ELF-1 (cell line): ENCODE data around the gene ACACA.

Experiments used
- DNase-seq: peaks from one replicate; pipeline ENCODE4 v3.0.0-alpha.2; 2016; ENCODE audit warnings: low read depth, low spot score

The ACACA gene

DNA sequence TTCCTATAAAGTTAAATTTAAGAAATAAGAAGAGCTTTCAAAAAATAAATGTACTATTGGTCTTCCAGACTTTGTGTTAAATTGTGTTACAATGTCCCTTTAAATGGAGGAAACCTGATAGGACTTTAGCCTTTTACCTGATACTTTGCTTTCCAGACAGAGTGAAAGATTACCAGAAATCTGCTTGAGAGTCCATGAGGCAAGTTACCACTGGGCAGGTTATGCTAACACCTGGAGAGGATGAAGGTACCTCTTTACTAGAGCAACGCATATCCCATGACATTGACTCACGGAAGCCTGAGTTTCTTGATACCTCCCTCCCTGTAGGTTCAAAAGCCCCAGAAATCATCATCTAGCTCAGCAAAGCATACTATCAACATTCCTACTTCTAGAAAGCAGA is 174.7 kb downstream of the ACACA start:
- DNase-seq, result no peak

DNA sequence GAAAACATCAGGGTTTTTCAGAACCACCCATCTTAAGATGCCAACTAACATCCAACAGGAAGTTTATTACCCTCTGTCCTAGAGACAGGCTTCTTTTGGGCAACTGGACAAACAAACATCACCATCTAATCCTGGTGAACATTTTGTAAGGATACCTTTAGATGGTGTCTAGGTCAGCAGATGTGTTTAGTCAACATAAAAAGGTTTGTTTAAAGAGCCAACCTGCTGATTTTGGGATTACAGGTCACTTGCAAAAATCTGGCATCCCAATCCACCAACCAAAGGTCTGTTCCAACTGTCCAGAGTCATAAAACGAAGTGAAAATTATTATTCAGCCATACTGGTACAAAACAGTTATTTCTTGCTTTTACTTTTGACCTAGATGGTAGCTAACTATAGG is 176.0 kb downstream of the ACACA start:
- DNase-seq, result no peak

DNA sequence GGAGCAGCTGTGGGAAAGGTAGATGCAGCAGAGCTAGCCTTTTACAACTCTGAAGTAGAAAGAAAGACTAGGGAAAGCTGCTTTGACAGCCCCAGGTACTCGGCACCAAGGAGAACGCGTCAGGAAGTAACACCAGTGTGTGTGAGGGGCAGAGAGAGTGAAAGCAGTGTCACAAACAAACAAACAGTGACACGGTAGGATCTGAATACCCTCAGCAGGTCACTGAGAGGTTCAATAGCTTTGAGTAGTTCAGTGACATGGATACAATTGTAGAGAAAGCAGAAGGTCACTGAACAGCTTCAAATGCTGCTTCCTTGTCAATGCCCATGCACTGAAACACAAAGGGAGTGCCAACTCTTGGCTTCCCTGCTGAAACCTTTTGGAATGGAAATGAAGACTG is 181.2 kb downstream of the ACACA start:
- DNase-seq, result peak; percentile 33

DNA sequence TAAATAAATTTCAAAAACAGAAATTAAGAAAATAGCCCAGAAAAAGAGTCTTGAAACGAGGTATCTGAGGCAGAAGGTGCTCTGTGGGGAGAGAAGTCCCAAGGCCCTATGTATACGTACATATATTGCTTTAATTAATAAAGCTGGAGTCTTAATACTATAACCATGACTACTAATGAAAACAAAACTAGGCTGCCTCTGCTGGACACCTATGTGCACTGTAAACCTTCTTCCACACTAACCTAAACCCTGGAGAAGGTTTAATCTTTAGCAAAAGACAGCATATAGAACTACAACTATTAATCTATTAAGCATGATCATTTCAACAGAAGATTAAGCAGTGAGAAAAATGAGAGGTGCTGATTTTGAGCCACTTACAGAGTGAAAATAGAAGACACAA is 184.8 kb downstream of the ACACA start:
- no peak for DNase-seq

DNA sequence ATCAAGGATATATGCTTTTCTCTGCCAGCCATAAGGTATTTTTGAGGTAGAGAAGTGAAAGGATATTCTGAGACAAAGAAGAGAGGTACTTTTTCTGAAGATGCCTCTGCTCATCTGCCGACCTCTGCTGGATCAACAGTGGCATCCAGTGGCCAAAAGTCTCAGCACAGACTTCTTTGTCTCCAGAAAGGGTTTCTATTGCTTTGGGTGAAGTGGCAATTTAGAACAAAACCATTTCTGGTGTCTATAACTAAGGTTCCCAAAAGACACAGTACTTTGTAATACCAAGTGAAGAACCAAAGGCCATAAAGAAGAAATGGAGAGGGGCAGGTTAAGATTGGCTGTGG is 186.1 kb downstream of the ACACA start:
- DNase-seq, result peak; percentile 44

DNA sequence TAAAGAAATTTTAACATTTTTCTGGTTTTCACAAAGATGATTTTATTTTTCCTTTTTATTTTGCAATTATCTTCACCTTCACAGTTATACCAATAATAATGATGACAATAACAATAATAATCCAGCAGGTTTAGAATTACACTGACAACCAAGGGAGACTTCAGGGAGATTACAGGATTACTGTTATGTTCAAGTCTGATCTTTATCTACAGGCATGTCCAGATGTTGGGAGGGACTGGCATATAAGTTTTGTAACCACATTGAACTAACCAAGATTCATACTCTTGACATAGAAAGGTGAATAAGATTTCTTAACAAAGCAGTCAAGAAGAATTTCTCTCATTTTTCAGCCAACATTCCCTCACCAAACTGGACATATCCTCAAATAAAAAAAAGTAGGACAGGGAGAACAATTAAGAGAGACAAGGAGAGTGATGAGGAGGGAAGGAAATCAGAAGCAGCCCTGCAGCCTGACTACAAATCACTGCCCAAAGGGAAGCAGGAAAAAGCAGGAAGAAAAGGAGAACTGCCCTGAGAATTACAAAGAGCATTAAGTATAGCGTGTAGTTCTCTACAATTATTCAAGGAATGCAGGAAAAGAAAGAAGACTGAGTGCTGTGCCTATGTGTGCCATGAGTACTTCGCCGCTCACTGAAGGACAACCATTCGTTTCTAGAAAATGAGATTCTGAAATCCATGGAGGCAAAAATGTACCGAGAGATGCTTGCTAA is 186.6 kb downstream of the ACACA start:
- peak; percentile 13 for DNase-seq

DNA sequence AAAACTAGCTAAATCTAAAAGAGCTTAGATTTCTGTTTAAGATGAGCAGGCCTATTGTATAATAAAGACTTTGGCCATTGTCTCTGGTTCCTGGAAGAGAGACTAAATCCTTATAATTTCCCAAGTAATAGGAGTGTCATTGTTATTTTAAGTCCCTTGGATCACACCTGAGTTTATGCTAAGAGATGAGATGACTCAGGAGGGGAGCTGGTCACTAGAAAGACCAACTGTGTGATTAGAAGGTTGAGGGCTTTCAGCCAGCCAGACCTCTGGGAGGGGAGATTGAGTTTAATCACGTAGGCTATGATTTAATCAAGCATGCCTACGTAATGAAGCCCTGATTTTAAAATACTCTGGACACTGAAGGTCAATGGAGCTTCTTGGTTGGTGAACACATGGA is 187.8 kb downstream of the ACACA start:
- DNase-seq, result no peak

DNA sequence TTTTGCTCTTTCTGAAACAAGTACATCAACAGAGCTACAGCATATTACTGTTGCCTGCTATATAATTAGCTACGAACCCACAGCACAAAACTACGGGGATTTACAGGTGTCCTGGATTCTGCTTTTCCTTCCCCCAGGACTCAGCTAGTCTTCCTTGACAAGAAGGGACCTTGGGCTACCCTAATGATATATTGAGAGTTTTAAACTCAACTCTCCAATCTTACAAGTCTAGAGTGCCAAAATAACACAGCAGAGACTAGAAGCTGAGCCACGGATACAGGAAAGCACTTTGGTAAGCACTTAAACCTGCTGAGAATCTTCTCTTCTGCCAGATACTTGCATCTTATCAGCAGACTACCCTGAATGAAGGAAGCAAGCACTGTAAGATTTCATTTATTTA is 192.2 kb downstream of the ACACA start:
- DNase-seq, result no peak

DNA sequence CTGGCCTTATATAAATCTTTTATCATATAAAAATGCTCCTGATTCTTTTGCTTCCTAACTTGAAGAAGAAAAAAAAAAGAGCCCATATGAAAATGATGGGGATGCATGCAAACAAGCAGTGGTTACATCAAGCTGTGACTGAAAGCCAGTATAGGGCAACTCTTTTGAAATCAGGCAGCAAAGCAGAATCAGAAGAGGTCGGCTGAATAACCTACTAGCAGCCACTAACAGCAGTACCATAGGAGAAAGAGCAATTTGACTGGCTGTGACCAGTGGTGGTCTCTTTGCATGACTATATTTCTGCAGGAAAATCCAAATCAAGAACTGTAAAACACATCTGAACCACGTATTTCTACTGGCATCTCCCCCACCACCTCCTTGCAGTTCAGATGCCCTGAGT is 192.7 kb downstream of the ACACA start:
- DNase-seq, result no peak

DNA sequence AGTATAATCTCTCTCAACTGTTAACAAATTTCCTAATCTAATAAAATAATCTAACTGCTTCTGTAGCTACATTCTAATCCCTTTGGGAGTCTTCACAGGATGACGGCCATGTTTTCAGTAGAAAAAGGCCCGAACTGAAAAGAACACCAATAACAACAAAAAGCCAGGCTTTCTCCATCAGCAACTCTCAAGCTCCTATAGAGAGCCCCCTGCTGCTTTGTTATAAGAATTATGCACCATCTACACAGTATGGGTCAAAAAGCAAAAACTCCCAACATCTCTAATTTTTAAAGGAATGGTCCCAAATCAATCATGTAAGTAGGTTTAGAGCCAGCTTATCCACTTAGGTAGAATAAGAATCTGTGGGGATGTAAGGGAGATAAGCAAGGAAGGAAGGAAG is 194.5 kb downstream of the ACACA start:
- DNase-seq, result no peak

DNA sequence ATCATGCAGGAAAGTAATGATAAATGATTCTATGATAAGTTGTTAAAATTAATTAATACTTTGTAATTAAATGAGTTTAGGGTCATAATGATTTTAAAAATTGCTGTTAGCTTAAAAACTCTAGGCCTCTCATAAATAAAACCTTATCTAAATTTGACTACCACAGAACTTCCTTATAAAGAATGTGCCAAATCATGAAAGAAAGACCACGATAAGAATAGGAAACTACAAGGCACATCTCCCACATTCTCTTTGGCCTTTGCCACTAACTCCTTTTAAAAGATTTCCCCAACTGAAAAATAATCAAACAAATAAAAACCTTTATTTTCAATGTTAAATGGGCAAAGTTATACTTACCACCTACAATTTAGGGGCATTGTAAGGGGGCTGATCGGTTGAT is 195.5 kb downstream of the ACACA start:
- DNase-seq, result no peak

DNA sequence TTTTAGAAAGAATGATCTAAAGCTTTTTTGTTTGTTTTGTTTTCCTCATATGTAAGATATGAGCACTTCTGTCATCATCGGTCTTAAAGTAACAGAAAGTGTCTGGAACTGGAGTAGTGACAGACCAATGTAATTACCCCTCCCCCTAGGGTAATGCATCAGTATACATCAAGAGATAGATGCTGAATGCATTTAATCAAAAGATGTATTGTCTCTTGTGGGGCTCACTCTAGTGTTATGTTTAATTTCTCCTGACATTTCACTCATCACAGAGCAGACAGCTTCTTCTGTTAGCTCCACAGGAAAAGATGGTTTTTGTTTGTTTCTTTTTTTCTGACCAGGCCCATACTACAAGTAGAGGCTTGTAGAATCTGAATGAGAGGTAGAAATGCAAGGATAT is 199.5 kb downstream of the ACACA start:
- DNase-seq, result no peak

DNA sequence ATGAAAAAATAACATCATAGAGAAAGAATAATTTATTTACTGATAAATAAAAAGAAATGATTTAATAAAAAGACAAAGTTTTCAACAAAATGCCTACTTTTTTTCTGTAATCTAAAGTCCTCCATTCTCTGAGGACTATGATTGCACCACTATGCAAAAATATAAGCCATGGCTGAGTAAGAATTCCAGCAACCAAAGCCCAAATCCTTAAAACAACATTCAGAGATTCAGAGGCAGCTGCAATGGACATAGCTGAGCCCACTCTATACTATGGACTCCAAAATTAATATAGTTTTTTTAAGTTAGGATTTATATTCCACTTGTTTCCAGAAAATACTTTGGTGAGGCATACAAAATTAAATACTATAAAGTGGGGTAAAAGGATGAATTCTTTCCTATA is 200.3 kb downstream of the ACACA start:
- DNase-seq, result no peak

DNA sequence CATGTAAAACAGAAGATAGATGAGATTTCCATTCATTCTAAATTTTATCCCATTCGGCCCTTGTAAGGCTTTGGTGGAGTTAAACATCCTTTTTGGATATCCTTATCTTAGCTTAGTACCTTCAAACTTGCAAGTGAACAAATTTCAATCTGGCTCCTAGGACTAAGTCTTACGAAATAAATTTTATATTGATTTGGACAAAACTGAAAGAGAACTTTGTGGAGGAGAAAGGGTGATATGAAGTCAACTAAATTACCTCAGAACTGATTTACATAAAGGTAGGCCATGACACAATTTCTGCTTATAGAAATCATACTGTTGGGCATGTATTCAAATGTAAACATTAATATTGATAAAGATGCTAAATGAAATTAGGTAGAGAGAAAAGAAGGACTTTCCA is 206.1 kb downstream of the ACACA start:
- DNase-seq, result no peak

DNA sequence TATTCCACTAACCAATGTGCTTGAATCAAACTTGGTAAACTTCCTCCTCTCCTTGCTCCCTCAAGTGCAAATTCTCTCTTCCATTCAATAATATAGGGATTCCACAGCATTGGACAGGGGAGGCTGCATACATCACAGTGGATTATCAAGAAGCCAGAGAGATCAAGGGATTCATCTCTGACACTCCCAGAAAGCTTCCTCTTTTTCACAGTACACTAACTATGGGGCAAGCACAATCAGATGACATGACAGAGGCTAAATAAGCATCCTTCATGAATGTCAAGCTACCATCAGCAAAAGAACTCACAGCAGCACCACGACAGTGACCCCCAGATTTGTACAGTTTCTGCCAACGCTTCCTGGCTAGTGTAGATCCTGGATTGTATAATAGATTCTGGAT is 209.3 kb downstream of the ACACA start:
- no peak for DNase-seq

DNA sequence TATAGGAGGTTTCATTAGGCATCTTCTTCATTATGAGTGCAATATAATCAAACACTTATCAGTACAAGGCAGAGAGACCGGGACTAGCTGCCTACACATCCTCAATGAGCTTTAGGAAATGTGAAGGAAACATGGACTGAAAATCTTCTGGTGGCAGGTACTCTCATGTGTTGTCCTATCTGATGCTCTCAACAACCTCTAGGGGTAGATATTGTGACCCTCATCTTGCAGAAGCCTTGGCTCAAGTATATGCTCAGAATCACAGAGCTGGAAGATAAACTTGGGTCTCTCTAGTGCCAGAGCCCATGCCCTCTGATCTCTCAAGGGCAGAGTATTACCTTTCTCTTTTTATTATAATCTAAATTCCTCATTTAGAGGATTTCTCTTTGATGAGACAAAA is 212.4 kb downstream of the ACACA start:
- no peak for DNase-seq

DNA sequence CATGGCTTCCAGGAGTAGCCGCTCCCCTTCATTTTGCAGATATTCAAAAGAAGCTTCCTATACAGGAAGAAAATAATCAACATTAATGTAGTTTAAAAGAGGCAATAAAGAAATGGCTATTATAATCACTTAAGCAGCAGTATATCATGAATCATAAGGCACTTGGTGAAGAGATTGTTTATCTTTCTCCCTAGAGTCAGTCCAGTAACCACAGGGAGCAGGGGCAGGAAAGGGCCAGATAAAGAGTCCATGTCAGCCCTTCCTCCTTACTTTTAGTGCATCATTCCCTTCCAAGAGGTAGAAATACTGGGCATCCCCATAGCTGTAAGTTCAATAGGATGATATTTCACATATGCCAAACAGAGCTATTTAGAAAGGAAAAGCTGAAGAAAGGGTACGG is 215.4 kb downstream of the ACACA start:
- no peak for DNase-seq

DNA sequence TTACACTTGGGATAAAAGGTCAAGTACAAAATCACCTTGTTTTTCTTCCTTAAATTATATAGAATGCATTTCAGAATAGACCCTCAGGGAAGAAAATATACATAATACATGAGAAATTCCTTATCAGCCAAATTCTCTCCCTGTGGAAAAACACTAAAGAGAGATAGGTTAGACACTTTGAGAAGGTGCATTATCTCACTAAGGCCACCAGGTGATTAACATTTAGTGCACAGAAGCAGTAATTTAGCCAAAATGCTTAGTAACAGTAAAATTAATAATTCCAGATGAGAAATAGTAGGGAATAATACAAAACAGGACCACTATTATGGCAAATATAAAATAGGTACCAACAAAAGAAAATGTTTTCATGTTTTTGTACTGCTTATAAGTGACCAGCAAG is 216.1 kb downstream of the ACACA start:
- DNase-seq, result no peak

DNA sequence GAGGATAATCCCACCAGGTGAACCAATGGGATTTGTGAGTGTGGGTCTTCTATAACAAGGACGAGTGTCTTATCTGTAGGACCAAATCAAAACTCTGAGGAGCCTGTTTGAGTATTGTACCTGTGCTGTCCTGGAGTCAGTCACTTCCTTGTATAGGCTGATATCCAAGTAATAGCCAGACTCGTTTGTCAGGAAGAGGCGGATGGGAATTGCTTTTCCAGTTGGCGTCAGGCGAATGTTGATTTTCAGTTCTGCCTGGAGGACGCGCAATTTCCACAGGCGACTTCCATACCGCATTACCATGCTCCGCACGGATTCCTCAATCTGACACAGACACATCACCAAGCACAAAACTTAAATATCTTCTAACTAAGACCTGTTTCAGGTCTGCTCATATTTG is 218.5 kb downstream of the ACACA start:
- DNase-seq, result peak; percentile 3

DNA sequence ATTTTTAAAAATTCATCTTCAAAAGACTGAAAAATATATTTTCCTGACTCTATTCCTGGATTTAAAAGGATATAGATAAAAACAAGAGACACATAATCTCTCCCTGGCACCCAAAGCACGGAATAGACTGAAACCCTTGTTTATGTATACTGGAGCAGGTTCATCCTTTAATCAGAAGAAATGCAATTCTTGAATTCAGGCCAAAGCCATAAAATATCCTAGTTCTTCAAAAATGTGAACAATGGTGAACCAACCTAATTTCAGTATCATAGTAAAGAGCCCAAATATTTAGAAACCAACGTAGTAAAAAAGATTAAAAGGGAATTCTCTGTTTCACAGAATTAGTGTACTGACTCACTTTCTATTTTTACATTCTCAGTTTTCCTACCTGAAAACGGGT is 219.4 kb downstream of the ACACA start:
- no peak for DNase-seq

DNA sequence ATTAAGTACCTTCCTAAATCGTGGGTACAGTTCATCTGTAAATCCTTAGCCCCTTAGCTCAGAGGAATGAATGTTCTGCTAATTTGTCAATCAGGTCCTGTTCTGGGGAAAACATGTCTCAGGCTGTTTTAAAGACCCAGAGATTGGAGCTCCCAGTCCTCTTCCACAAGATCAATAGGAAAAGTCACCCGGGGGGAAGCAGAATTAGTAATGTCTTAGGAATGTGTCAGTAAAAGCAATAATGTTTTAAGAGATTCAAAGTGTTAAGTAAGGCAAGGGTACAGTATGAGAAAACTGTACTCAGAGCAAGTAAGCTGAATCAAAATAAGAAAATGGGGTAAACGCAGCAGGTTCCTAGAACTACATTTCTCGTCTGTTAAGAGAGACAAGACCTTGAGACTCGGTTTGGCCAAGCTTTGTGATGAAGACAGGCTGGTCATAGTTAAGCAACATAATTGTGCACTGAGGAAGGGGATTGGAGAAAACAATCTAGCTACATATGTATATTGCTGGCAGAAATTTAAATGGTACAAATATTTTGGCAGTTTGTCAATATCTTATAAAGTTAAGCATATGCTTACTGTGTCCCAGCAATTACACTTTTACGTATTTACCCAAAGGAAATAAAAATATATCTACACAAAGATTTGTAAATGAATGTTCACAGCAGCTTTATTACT is 223.7 kb downstream of the ACACA start:
- no peak for DNase-seq

DNA sequence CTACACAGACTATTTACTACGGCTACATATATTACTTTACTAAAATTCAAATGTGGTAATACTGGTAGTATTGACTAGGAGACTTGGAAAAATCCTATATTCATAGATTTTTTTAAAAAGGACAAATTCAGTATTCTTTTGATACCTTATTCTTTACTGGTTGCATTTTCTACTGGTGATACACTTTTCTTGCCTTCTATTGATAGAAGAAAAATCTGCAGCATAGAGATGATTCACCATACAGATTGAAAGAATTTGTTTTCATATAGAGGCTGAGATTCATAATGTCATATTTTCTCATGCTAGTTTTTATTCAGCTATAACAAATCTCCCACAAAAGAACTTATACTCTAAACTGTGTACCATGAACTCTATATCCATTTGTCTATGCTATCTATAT is 226.3 kb downstream of the ACACA start:
- no peak for DNase-seq

DNA sequence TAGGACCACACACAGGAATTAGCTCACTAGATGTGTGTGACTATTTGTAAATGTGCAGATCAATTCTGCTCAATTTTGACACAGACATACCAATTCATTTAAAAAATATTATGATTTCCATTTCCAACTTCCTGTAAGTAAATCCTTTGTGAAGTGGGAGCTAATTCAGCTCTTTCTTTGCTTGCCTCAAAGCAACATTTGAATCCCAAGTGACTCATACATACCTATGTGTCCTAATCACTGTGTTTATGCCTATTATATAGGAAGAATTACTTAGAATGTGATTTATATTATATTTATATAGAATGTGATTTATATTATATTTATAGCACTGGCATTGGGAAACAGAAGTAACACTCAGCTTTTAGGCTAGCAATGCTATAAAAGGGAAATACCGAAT is 226.7 kb downstream of the ACACA start:
- DNase-seq, result no peak
